ENCODE results near the gene PPM1L. TPM values are rescaled to one million over a fixed set of nuclear protein-coding genes. Genes with fewer than 3 reads are reported as not detected.
"Not testable (repeated sequence)": the region's sequence is repeated elsewhere in the genome, so short reads cannot be mapped to it uniquely, and the experiment has no call there.

The PPM1L gene
- total RNA-seq, result 16.3 TPM

- DNase-seq (ENCODE audit: low spot score), result peak; percentile 59
These were observed at the start of gene PPM1L for GRCh38 chr3:160755776-160756304. TSS of gene PPM1L (plus strand) at chr3:160756231.

- no peak for DNase-seq (ENCODE audit: low spot score)
These were observed 48.7 kb upstream of the PPM1L start for GRCh38 chr3:160707187-160707794.

GRCh38 chr3:160709477-160710182 is 46.4 kb upstream of the PPM1L start:
- DNase-seq (ENCODE audit: low spot score), result no peak

- not testable (repeated sequence) for DNase-seq (ENCODE audit: low spot score)
These were observed 42.9 kb upstream of the PPM1L start for GRCh38 chr3:160713144-160713543.

- DNase-seq (ENCODE audit: low spot score), result no peak
These were observed 36.3 kb upstream of the PPM1L start for GRCh38 chr3:160719710-160720109.

GRCh38 chr3:160720123-160720746 is 35.8 kb upstream of the PPM1L start:
- no peak for DNase-seq (ENCODE audit: low spot score)

GRCh38 chr3:160722331-160722730 is 33.7 kb upstream of the PPM1L start:
- DNase-seq (ENCODE audit: low spot score), result no peak

GRCh38 chr3:160725338-160725737 is 30.7 kb upstream of the PPM1L start:
- DNase-seq (ENCODE audit: low spot score), result no peak

GRCh38 chr3:160735826-160736225 is 20.2 kb upstream of the PPM1L start:
- no peak for DNase-seq (ENCODE audit: low spot score)

GRCh38 chr3:160738048-160738447 is 18.0 kb upstream of the PPM1L start:
- DNase-seq (ENCODE audit: low spot score), result no peak

- no peak for DNase-seq (ENCODE audit: low spot score)
These were observed 17.0 kb upstream of the PPM1L start for GRCh38 chr3:160739079-160739478.

- no peak for DNase-seq (ENCODE audit: low spot score)
These were observed 9.1 kb upstream of the PPM1L start for GRCh38 chr3:160746976-160747375.

- DNase-seq (ENCODE audit: low spot score), result no peak
These were observed 8.6 kb upstream of the PPM1L start for GRCh38 chr3:160747422-160747821.

GRCh38 chr3:160748231-160748630 is 7.8 kb upstream of the PPM1L start:
- no peak for DNase-seq (ENCODE audit: low spot score)

- no peak for DNase-seq (ENCODE audit: low spot score)
These were observed 7.2 kb upstream of the PPM1L start for GRCh38 chr3:160748787-160749186.

GRCh38 chr3:160753953-160754352 is 2.1 kb upstream of the PPM1L start:
- no peak for DNase-seq (ENCODE audit: low spot score)

- DNase-seq (ENCODE audit: low spot score), result peak; percentile 45
These were observed 1.6 kb upstream of the PPM1L start for GRCh38 chr3:160754371-160754854.

- peak; percentile 94 for DNase-seq (ENCODE audit: low spot score)
These were observed 930 bp upstream of the PPM1L start for GRCh38 chr3:160754855-160755747.

GRCh38 chr3:160757233-160758106 is 1.4 kb downstream of the PPM1L start:
- no peak for DNase-seq (ENCODE audit: low spot score)

GRCh38 chr3:160758929-160759577 is 3.0 kb downstream of the PPM1L start:
- DNase-seq (ENCODE audit: low spot score), result no peak
